Germinal center (tissue), 1 donor: Measurements from ENCODE around the gene FOXC2.
"Not testable (repeated sequence)": the region's sequence is repeated elsewhere in the genome, so short reads cannot be mapped to it uniquely, and the experiment has no call there.

Experiments used
- DNase-seq: peaks from one replicate; pipeline ENCODE4 v3.0.0; 2012; ENCODE audit warnings: mixed read lengths, low spot score

Gene FOXC2

DNA sequence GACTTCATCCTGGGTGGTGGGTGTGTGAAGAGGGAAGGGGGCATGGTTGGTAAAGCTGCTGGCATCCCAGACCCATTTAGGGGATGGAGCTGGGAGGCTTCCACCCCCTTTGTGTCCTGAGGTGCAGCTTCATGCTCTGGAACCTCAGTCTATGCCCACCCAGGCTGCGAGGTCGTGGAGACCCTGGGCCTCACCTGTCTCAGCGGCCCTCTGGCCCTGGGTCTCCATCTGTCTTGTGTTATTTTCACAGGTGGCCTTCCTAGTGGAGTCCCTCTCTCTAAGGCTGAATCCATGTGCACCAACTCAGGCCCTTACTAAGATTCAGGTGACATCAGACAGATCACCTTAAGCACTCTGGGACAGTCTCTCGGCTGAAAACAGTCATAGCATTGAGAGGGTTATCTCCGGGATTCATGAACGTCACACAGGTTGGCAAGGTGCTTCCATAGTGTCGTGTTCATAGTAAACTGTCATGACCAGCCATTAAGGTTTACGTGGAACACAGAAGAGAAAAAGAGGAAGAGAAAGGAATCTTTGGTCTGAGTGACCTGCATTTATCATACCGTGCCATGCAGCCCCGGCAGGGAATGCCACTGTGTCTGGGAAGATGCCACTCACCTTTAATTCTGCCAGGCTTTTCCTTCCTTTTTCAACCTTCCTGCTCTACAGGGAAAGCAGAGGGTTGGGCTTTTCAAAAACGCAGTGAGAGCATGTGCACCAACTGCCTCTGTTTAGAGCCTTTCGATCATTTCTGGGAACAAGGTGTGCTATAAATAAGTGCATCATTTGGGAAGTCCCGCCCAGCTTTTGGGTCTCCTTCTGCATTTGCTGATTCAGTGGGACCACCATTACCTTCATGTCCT is 7.2 kb downstream of the FOXC2 start:
- no peak for DNase-seq

DNA sequence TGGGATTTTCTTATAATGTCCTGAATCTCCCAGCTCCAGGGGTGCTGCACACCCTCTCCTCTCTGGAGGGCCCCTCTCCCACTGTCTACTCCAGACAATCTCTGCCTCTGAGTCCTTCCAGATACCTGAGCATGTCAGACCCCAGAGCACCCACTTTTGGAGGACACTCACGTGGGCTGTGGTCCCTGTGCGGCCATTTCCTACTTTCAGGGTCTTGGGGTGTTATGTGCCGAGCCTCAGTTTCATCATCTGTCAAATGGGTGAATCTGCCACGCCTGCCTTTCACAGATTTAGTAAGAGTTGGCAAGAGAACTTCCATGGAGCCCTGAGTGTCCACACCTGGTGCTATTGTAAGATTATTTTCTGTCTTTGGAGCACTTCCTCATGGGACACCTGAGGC is 8.0 kb downstream of the FOXC2 start:
- no peak for DNase-seq

DNA sequence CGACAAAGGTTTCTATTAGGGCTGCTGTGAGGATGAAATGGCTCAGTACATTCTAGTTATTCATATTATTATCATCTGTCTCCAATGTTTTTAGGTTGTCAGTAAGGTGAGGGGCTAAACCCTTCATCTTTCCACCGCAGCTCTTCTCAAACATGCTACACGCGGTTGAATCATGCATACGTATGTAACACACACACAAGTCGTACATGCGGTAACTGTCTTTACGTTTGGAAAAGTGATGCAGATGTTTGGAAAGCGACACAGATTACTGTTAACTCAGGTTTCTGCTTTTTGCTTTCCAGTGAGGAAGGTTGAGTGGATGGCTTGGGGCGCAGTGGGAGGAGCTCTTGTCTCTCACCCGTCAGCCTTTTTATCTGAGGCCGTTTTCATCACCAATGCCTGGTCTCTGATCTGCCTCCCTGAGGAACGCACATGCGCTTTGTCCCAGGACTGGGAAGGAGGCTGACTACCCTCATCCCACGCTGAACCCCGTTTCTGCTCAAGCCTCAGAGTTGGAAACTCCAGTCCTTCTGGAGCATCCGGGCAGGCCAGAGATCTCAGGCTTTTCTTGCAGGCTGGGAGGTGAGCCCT is 8.6 kb downstream of the FOXC2 start:
- DNase-seq: no peak

DNA sequence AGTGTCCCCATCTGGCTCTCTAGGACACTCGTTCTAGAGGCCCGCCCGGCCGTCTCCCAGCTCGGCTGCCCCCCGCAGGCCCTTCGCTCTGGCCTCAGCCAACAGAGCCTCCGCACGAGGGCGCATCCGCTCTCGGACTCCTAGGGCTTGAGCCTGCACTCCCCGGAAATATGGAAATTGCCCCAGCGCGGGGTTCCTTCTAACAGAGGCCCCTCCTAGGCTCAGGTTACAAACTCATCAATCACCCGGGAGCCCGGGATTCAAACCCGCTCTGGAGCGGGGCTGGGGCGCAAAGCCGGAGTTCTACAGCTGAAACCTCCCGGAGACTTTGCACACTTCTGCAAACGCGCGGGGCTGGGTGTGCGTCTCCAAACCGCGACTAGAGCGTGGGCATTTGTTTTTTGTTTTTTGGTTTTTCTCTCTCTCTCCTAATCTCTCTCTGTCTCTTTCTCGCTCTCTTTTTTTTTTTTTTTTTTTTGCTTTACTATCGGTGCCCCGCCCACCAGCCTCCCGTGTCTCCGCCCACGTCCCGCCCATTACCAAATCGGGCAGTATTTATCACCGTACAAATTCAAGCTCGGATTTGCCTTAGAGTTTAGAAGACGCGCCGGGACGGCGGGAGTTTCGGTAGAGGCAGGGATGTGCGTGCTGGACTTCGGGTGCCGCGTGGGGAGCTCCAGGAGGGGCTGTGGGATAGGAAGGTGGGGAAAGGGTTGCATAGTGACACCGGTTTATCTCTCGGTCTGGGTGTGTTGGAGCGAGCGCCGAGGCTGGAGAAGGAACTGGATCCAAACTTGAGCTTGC is 9.3 kb downstream of the FOXC2 start:
- DNase-seq: peak; percentile 62

DNA sequence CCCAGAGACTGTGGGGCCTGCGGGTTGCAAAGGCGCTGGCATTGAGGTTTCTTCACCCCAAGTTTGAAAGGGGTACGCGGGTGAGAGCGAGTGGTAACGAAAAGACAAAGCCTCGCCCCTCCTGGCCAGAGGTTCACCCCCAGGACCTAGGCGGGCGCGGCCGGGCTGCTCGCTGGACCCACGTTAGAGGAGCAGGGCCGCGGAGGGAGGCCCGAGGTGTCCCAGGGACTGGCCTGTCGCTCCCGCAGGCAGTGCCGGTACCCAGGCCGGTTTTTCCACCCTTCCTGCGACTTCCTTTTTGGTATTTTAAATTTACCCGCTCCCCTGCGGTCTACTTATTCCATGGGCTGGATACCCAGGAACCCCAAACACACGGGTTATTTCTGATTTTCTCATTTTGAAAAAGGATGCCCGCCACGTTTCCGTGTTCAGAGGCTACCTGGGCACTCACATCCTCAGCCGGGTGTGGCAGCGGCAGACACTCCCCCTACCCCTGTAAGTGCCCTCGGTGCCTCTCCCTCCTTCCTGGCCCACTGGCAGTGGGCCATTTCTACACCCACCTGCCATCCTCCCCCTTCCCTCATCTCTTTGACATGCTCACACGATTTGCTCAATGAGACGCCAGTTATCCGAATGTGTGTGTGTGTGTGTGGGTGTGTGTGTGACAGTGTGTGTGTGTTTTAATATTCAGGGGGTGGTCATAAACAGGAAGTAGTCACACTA is 10.1 kb downstream of the FOXC2 start:
- DNase-seq: no peak

DNA sequence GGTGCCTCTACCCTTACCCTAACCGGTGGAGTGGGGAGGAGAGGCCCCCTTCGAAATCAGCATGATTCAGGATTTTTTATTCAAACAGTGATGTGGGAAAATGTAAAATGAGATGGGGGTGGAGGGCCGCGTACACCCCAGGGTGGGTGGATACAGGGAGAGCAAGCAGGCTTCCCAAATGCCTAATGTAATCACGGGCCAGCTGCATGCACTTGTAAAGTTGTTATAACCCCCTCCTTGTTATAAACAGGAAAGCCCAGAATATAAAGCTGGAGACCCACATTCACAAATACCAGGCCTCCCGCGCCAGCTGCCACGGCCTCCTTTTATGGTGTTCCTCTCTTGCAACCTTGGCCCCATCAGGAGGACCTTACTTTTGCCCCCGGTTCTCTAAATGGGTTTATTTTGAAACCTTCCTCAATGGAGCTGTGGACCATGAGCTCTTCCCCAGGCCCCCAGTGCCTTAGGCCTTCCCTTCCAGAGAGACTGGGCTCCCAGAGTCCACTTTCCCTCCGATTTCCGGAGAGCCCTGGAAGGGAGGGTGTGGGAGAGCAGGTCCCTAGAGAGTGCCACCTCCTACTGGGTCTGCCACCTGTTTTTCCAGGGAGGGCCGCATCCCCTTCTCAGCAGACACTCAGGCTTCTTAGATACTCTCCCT is 10.8 kb downstream of the FOXC2 start:
- DNase-seq: no peak

DNA sequence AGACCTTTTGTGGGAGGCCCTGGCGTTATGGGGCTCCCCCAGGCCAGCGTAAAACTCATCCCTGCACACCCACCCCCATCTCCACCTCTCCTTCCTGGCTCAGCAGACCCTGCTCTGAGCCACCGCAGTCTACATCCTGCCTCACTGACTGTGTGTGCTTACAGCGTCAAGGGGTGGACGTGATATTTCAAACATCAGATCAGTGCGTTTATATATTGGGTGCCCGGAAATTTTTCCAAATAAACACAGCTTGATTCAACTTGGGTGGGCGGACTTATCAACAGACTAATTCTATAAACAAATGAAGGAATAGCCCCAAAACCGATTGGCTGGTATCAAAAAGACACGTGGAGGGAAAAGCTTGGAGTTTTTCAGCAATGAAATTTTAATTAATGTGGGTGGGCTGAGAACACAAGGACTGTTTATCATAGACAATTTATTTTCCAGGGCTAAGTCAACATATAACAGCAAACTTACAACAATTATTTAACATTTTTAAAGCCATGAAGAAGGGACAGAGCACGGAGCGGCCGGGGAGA is 11.5 kb downstream of the FOXC2 start, which contains the start of gene FOXL1:
FOXL1 (plus strand) TSS at position 489 of the 539 bp plus-strand sequence. CDS start 175 bp downstream, outside the sequence.
- DNase-seq: no peak

DNA sequence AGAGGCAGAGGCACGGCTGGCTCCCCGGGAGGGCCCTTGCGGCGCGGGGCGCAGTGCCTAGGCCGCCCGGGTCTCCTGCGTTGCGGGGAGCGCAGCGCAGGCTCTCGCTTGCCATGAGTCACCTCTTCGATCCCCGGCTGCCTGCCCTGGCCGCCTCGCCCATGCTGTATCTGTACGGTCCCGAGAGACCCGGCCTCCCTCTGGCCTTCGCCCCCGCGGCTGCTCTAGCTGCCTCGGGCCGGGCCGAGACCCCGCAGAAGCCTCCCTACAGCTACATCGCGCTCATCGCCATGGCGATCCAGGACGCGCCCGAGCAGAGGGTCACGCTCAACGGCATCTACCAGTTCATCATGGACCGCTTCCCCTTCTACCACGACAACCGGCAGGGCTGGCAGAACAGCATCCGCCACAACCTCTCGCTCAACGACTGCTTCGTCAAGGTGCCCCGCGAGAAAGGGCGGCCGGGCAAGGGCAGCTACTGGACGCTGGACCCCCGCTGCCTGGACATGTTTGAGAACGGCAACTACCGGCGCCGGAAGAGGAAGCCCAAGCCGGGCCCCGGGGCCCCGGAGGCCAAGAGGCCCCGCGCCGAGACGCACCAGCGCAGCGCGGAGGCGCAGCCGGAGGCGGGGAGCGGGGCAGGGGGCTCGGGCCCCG is 12.1 kb downstream of the FOXC2 start:
- no peak for DNase-seq

DNA sequence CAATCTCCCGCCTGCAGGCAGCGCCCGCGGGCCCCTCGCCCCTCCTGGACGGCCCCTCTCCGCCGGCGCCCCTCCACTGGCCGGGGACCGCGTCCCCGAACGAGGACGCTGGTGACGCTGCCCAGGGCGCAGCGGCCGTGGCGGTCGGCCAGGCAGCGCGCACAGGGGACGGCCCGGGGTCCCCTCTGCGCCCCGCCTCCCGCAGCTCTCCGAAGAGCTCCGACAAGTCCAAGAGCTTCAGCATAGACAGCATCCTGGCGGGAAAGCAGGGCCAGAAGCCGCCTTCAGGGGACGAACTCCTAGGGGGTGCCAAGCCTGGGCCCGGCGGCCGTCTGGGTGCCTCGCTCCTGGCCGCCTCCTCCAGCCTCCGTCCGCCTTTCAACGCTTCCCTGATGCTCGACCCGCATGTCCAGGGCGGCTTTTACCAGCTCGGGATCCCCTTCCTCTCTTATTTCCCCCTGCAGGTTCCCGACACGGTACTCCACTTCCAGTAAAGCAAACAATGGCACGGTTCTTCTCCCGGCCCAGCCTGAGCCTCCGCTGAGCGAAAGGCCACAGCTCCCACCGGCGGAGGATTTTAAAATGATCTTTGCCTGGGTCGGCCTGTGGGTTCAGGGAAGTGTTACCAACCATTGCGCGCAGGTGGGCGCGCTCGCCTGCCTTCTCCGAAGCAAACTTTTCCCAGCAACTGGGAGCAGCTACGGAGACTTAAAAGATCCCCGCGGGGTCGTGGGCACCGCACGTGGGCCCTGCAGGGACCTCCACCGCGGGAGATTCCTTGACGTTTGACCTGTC is 12.8 kb downstream of the FOXC2 start:
- no peak for DNase-seq

DNA sequence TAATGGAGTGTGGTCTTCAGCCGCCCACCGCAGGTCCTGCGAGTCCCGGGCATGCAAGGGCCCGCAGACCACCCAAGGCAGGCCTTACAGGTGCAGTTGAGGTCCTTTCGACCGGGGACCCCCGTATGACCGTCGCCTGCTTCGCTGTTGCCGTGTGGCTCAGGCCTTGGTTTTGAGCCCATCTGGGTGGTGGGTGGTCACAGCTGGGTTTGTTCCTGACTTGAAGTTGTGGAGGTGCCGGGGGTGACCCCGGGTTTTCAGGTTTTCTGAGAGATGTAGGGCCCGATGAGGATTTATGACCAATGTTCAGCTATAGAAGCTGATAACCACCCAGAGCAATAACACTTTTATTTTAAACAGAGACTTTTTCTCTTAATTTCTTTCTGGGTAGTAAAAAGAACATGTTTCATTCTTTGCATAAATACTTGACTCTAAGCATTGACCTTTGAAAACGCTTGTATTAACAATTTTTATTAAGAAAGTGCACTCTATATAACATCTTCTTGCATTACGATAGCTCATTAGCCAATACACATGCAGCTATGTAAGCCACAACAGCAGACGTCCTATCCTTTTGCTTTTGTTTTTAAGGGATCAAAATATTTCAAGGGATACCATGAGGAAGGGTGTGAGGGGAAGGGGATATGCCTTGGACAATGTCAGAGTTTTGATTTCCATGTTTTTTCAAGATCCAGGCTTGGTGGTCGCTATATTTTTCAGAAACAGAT is 13.6 kb downstream of the FOXC2 start:
- no peak for DNase-seq

DNA sequence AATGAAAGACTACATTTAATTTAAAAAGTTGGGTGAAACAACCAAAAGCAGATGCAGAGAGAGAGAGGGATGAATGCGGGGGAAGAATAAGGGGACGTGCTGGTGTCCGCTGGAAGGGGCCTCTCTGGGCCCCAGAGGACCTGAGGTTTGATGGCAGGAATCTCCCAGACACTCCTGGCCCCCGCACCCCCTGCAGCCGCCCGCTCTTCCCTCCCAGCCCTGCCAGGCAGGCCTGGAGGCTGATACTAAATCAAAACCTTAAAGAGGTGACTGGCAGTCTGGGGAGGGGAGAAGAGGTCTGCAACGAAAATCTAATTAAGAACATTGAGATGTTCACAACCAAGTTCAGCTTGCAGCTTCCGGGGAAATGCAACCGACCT is 14.2 kb downstream of the FOXC2 start:
- no peak for DNase-seq

DNA sequence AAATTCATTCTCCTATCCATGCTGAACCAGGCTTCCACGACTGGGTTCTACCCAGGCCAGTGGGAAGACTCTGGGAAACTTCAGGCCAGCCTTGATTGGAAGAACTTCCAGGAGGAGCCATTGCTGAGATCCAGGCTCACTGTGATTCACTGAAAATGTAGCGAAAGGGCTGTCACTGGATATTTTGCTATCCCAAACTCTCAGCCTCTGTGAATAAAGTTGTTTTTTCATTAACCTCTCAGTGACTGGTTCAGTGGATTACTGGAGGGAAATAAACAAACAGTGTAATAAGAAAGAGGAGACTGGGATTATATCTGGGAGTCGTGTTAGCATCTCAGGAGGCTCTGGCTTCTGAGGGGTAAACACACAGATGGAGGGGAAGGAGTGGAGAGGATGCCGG is 14.8 kb downstream of the FOXC2 start:
- no peak for DNase-seq

DNA sequence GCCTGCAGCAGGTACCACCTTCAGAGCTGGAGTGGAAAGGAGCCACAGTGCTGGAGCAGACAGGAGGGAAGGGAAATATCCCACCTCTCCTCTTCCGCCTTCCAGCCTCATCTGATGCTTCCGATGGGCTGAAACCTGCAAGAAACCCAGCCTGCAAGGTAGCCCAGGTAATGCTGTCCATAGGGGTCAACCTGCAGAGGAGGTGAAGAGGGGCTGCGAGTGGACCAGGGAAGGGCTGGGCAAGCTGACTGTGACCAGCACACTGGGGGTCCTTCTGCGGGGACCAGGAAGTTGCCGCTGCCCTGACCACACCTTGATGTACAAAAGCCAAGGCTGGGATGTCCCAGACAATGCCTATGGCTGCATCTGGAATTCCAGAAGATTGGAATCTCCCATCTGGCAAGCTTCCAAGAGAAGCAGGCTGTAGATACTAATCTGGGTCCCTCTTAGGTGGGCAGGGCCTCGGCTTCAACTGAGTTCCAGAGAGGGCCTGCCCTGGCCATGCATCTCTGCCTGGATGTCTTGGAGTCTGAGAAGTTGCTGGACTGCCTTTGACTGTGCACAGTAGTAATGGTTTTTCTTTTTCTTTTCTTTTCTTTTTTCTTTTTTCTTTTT is 17.5 kb downstream of the FOXC2 start:
- no peak for DNase-seq

DNA sequence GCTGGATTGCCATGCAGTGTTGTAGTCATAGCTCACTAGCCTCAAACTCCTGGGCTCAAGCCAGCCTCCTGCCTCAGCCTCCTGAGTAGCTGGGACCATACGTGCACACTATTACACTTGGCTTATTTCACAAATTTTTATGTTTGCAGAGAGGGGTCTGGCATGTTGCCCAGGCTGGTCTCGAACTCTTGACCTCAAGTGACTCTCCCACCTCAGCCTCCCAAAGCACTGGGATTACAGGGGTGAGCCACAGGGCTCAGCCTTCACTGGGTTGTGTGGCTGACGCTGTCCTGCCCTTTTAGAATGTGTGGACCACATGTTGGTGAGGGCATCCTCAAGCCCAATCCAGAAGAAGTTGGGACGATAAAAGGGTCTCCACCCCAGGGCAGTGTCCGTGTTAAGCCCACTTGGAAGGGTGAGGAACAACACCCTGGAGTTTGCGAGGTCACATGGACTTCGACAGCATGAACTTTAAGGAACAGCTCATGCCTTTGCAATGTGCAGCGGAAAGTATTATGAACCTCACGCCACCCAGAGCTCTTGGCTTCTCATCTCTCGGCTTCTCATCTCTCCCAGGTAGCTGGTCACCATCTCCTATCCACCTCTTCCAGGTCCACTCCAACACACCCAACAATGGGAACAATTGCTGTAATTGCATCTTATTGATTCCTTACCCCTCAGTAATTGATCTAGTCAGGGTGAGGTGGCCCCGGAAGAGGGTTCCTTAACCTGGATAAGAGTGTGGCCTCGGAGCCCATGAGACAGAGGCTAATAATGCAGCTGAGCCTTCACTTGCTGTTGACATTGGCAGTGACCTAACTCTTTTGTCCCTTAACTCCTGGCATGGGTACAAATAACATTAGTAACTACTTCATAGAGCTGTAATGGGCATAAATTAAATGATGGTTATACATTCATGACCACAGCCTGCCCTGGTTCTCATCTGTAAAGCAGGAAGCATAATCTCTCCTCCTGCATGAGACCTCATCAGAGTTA is 18.4 kb downstream of the FOXC2 start:
- no peak for DNase-seq

DNA sequence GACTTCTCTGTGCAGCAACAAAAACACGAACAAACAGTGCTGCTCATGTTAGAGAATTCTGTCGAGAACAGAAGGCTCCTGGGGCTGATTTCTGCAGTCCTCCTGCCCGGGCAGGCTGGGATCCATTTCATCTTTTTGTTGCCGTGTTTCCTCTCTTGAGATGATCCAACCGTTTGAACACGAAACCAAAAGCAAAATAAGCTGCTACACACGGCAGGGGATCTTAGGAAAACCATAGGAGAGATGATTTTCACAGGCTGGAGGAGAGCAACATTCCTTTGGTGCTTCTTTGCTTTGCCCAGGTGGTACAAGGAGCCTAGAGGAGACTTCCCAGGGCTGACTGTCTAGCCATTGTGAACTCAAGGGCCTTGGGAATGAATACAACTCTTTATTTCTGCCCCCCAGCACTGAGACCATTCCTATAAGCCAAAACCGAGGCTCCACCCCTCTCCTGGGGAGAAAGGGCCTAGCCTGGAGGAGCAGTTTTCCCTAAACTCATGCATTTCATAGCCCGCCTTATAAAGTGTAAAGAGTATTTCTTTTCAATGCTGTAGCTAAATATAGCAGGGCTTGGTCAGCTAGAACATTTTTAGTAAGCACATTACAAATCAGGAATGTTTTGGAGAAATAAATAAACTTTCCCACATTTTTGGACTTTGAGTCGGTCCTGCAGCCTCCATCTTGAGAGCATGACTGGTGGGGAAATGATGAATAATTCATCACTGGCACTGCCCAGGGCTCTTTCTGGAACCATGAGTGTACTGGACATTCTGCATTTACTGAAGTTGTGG is 19.4 kb downstream of the FOXC2 start:
- no peak for DNase-seq

DNA sequence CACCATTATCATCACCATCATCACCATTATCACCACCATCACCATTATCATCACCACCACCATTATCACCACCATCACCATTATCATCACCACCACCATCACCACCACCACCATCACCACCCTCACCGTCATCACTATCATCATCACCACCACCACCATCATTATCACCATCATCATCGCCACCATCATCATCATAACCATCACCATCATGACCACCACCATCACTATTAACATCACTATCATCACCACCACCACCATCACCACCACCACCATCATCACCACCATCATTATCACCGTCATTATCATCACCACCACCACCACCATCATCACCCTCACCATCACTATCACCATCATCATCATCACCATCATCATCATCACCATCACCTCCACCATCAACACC is 20.9 kb downstream of the FOXC2 start:
- DNase-seq: no peak

DNA sequence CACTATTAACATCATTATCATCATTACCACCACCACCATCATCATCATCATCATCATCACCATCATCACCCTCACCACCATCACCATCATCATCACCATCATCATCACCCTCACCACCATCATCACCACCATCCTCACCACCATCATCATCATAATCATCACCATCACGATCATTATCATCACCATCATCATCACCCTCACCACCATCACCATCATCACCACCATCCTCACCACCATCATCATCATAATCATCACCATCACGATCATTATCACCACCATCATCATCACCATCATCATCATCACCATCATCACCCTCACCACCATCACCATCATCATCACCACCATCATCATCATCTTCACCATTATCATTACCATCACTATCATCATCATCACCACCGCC is 21.3 kb downstream of the FOXC2 start:
- DNase-seq: not testable (repeated sequence)
